ENCODE data around the gene GSTT2.

- TF ChIP-seq POLR2A (IDR thresholded peaks at IDR 0.05) (no peak), CTCF (IDR thresholded peaks at IDR 0.05 in 8 of 11, conservative IDR thresholded peaks at IDR 0.05 in 3 of 11) (no peak)
These were observed 28.7 kb downstream of the GSTT2 start for GRCh38 chr22:24008381-24009226.
